Stimulated activated CD4-positive, alpha-beta T cell treated with anti-CD3 and anti-CD28 coated beads, TNF-alpha, amount 100 ng/mL, for 48 hours (primary cell): ENCODE data around the gene TMEM150C.
"Not testable (repeated sequence)": the region's sequence is repeated elsewhere in the genome, so short reads cannot be mapped to it uniquely, and the experiment has no call there.

ENCODE experiments used
- DNase-seq, 3 donors: peaks; one replicate each; pipeline ENCODE4 v3.0.0-alpha.2; 2020; ENCODE audit warnings: low read depth in 3 of 3

Gene TMEM150C

DNA sequence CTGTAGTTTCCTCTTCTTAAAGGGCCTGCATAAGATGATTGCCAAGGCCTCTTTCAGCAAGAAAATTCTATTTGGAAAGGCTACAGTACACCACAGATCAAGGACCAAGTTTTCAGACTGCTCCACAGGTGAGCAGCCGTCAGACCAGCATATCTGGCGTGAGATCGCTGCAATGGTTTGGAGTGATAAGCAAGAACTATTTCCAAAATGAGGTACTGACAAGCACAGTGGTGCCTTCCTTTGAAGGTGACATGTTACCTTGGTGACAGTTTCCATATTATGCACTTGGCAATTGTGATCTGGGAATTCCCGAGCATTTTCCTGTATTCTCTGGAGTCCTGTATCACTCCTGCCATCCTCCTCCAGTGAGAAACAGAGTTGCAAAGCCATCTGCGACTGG lies 7.3 kb upstream of the TMEM150C start:
- no peak for DNase-seq

DNA sequence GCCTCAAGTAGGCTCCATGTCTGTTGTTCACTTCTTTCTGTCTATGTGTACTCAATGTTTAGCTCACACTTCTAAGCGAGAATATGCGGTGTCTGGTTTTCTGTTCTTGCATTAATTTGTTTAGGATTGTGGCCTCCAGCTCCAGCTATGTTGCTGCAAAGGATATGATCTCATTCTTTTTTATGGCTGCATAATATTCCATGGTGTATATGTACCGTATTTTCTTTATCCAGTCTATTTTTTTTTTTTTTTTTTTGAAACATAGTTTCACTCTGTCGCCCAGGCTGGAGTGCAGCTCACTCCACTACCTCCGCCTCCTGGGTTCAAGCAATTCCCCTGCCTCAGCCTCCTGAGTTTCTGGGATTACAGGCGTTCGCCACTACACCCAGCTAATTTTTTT lies 5.7 kb upstream of the TMEM150C start:
- DNase-seq: no peak

DNA sequence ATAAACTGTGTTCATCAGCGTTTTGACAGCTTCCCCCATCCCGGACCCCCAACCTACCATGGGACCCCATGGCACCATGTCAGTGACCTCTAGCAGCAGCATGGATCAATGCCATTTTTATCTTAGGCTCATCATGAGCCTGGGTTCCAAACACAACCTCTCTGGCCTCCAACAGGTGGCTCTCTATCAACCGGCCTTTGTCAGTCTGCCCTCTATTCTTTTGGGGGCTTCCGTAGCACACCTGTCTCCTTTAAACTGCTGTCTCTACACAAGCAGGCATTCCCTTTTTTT lies 721 bp upstream of the TMEM150C start:
- DNase-seq: no peak

DNA sequence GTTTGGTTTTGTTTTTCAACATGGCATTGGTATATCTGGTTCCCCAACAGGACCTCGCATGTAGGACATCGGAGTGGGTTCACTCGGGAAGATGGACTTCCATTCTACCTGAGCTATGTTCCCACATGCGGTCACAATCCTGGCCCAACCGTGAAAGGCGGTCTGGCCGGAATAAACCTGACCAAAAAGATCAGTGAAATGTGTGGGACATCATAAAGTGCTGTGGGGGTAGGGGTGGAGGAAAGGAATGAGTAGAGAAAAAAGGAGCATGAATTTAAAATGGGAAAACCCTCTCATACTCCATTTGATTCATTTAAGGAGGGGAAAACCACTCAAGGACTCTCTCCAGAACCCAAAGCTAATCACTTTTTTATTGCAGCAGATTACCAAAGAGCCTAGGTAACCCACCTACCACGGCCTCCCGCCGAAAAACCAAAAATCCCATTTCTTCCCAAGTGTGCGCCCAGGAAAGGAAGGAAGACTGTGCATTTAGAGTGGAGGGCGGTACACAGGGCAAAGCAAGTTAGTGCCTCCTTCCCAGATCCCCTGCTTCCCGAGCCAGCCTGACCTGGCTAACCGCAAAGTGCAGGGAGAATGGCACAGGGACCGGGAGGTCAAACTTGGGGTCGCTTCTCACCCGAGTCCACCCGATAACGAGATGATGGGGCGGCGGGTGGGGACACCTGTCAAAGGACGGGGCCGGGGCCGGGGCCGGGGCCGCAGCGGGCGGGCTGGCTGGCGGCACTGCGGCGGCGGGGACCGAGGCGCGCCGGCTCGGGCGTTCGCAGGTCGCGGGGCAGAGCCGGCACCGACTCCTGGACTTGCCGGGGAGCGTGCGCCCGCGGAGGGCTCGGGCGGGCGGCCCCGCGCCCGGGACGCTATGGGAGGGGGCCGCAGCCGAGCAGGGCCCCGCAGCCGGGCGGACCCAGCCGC lies 669 bp downstream of the TMEM150C start:
- DNase-seq: no peak

DNA sequence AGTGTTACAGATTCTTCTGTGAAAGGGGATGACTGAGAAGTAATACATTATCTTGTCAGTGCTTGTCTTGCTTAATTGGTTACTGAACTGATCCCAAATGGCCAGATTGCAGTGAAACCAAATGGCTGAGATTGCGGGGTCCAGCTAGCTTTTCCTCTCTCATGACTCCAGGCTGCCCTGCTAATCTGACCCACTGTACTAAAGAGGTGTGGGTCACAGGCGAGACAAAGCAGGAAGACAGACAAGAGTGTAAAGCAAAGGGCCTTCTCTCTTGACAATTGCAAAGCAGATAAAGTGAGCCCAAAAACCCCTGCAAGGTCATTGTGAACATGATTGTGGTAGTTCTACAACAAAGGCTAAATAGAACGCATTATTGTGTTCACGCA lies 2.1 kb downstream of the TMEM150C start:
- DNase-seq: no peak

DNA sequence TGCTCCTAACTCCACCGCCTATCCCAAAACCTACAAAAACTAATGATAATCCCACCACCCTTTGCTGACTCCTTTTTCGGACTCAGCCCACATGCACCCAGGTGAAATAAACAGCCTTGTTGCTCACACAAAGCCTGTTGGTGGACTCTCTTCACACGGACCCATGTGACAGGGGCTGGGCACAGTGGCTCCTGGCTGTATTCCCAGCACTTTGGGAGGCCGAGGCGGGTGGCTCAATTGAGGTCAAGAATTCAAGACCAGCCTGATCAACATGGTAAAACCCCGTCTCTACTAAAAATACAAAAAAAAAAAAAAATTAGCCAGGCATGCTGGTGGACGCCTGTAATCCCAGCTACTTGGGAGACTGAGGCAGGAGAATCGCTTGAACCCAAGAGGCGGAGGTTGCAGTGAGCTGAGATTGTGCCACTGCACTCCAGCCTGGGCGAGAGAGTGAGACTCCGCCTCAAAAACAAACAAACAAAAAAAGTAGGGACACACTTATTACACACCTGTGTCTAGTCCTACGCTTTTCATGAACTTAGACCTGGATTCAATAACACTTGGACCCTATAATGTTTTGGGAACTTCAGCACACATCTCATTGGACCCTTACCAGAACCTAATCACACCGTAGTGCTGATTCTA lies 2.6 kb downstream of the TMEM150C start:
- DNase-seq: not testable (repeated sequence)

DNA sequence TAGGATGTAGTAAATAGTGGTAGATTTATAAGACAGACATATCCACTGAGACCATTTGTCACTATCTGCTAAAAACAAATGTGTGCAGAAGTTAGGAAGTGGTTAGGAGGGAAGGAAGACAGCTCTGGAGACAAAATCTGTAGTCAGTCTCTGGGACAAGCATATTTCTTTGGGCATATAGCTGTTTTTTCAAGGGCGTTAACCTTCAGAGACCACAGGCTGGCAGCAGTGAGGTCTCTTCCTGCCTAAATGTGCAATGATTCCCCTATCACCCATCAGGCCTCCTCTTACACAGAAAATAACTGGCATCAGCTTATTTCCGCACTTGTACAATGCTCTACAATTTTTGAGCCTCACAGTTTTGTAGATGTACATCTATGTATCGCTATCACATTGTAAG lies 6.5 kb downstream of the TMEM150C start:
- DNase-seq: no peak

DNA sequence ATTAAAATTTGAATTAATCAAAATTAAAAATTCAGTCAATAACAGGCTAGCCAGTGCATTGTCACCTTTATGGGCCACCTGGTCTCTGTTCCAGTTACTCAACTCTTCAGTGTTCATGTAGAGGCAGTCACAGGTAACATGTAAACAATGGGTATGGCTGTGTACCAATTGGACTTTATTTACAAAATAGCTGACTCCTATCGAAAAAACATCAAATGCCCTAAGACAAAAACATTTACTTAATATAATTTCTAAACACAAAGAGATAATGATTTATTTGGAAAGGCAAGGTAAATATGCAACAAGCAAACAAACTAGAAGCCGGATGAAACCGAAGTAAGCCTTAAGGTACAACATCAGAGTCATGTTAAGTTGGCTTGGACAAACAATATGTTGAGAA lies 8.8 kb downstream of the TMEM150C start:
- DNase-seq: no peak

DNA sequence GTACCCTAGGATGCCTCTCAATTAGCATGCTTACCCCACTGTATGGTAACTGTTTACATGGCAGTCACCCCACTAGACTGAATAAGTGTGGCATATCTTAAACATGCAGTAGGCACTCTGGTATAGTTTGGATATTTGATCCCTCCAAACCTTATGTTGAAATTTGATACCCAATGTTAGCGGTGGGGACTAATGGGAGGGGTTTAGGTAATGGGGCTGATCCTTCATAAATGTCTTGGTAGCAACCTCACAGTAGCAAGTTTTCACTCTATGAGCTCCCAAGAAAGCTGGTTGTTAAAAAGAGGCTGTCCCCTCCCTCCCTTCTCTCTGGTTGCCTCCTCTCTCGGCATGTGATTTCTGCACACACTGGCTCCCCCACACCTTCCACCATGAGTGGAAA lies 10.1 kb downstream of the TMEM150C start:
- DNase-seq: no peak

DNA sequence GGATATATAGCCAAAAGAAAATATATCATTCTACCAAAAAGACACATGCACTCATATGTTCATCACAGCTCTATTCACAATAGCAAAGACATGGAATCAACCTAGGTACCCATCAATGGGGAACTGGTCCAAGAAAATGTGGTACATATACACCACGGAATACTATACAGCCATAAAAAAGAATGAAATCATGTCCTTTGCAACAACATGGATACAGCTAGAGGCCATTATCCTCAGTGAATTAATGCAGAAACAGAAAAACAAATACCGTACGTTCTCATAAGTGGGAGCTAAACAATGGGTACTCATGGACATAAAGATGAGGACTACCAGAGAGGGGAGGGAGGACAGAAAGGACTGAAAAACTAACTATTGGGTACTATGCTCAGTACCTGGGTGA lies 13.9 kb downstream of the TMEM150C start:
- DNase-seq: not testable (repeated sequence)

DNA sequence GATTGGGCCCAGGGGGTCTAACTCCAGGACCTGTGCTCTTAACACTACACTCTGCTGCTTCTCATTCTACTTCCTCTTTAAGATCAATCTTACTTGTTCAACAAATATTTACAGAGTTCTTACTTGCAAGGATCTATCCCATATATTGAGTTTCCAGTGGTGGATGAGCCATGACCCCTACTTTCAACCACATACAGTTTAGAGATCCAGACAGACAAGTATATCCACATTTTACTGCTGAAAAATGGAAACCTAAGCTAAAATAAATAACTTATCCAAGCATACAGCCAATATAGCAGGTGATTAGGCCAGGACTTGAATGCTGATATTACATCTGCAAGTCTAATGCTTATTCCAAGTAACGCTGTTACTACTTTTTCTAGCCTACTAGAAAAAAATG lies 18.7 kb downstream of the TMEM150C start:
- DNase-seq: no peak

DNA sequence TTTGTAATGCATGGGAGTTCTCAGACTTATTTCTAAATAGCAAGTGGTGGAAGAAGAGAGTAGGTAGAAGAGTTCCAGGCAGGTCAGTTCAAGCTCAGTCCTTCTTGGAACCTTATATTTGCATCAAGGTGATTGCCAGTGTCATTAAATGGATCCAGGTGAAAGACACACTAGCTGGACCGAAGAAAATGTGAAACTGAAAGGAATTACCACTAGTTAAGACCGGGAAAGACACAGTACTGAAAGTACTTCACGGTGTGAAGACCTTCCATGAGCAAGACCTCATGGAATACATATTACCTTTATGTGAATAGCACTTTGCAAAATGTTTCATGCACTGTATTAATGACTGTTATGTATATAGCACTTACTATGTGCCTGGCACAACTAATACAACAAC lies 19.1 kb downstream of the TMEM150C start:
- DNase-seq: no peak

DNA sequence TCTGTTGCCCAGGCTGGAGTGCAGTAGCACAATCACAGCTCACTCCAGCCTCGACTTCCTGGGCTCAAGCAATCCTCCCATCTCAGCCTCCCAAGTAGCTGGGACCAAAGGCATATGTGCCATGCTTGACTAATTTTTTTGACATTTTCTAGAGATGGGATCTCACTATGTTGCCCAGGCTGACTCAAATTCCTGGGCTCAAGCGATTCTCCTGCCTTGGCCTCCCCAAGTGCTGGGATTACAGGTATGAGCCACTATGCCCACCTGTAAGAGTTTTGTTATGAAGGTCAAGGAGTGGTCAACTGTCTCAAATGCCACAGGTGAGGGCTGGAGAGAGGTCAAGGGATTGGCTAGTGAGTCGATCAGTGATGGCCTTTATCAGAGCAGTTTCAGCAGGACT lies 32.5 kb downstream of the TMEM150C start:
- DNase-seq: no peak

DNA sequence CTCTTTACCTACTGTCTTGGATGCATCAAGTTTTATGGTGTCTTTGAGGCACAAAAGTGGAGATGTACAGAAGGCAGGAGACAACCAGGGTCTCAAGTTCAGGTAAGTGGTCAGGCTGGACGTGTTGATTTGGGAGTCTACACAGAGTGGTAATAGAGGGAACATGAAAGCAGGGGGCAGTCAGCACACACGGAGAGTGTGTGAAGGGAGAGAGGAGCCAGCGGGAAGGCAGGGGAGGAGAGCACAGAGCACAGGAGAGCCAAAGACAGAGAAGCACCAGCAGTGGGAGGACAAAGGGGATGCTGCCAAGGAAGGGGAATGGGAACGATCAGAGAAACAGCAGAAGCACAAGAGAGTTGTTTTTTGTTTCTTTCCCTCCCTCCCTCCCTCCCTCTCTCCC lies 32.9 kb downstream of the TMEM150C start:
- no peak for DNase-seq

DNA sequence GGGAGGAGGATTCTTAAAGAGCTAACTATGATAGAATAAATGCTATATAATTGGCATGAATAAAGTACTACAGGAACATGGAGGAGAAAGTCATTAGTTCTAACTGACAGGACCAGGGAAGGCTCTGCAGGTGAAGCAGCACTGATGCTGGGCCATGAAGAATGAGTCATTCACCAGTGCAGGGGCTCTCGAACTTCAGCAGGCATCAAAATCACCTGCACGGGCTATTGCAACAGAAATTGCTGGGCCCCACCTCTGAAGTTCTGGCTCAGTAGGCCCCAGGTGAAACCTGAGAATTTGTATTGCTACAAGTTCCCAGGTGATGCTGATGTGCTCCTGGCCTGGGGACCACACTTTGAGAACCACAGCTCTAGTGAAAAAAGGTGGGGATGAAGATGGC lies 33.7 kb downstream of the TMEM150C start:
- DNase-seq: no peak

DNA sequence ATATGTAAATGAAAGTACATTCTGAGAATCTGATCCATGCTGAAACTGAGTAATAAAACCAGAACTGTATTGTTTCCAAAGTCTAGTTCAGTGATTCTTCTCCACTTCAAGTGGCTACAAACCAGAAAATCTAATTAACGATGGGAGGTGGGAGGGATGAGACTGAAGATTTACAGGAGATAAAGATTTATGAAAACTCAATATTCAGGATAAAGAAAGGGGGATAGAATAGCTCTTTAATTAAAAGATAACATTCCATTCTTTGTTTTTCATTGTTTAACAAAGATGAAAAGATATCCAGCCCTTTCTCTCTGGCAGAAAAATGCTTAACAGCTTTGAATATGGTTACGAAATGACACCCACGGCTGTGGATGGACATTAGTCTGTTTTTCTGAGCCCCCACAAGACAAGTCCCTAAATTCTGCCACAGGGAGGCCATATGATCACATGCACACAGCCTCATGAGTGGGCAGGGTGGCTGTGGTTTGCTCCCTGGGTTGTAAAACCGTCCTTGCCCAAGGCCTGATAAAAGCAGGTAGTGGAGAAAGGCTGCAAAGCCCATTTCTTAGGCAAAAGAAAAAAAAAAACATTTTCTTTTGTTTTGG lies 36.4 kb downstream of the TMEM150C start:
- no peak for DNase-seq

DNA sequence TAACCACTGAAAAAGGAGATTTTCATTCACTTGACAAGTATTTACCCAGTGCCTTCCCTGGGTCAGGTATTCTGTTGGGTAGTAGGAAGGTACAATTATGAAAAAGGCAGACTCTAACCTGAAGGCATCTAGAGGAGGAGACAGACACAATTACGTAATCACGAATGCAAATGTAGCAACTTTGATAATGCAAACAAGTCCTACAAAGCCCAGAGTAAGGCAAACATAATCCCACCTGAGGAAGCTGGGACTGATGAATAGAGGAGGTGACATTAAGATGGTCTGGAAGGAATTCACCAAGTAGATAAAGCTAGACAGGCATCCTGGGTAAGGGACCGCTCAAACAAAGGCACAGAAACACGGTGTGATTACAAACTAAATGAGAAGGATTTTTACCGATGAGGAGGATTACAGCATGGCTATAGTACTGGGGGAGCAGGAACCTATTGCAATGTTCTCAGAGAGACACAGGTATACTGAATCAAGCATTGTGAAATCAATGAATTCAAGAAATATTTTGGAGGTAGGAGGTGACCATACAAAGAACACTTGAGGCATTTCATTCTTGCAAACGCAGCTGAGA lies 37.1 kb downstream of the TMEM150C start:
- DNase-seq: no peak

DNA sequence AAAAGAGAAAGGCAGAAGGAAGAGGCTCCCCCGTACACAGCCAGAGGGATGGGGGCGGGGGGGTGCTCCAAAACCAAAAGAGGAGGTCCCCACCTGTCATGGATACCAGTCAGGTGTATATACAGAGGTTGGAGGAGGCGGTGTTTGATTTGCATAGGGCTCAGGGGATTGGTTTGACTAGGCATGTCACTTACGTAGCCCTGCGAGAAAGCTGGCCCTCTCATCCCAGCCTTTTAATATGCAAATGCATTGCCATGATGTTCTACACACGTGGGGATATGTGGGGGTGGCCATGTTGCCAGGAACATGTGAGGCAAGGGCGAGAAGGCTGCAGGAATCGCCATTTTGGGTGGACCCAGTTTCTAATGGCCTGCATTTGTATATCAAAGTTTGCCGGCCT lies 38.6 kb downstream of the TMEM150C start:
- no peak for DNase-seq

DNA sequence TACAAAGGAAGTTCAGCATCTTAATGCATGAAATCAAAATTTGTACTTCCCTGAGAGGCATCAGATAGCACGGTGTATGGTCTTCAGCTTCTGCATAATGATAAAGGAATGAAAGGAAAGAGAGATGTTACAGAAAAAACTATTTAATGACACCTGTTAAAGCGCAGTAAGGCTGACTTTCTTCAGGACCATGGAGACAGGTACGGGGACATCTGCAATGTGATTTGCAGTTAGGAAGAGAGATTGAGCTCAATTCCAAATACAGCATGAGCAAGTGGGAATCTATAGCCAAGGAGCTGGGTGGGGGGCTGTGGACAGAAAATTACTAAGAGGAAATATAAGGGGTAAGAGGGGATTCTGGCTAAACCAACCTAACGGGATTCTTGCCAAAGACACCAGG lies 39.3 kb downstream of the TMEM150C start:
- DNase-seq: no peak

DNA sequence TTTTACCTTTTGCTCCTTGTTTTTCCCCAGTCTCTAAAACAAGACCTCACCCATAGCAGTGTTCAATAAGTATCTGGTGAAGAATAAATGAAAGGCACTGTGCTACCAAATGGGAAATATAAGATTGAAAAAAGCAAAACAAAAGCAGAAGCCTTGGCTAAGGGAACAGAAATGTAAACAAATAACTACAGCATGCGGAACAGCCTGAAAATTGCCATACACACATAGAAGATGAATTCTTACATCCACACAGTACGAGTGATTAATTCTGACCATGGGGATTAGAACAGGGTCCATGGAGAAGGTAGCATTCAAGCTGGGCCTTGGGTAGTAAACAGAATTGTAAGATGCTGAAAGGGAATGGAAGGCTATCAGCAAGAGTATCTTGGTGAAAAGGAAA lies 40.5 kb downstream of the TMEM150C start:
- DNase-seq: no peak

DNA sequence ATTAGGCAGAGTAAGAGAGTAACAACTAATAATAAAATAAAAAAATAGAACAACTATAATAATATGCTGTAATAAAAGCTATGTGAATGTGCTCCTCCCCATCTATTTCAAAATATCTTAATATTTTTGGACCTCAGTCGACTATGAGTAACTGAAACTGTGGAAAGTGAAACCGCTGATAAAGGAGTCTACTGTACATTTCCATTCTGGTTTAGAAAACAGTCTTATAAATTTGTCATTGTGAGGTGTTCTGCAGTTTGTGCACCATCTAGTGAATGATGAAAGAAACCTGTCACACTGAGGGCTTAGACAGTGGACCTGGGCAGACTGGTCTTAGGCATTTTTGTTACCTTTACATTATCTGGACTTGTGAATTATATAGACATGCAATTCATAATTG lies 42.0 kb downstream of the TMEM150C start:
- DNase-seq: no peak

DNA sequence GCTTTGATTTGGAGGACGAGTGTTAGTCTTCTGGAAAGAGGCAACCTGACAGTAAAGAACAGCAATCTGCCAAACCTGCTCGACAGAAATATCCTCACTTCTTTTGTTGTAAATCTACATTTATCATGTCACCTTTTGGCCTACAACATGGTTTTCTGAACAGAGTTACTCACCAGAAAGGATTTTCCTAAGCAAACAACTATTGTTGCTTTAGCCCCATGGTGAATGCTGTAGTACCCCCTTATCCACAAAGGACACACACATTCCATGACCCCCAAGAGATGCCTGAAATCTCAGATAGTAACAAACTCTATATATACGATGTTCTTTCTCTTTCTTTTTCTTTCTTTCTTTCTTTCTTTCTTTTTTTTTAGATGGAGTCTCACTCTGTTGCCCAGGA lies 42.7 kb downstream of the TMEM150C start:
- DNase-seq: no peak

DNA sequence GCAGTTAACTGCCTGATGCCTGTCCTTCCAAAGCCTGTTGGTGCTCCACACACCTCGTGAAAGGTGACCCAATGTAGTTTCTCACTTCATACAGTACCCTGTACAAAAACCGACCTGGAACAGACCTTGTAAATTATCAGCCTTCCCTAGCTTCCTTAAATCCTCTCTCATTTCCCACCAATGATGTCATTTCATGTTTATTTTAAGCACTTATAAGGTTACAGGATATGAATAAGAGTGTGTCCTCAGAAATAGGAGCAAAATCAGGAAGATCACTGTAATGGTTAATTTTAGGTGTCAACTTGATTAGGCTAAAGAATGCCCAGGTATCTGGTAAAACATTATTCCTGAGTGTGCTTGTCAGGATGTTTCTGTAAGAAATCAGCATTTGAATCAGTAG lies 44.7 kb downstream of the TMEM150C start:
- DNase-seq: no peak
